Hypothalamus (tissue), 51 donors: ENCODE measurements around the gene CHN2.

Experiments used
- DNase-seq, 51 donors: peaks; one replicate each; lab custom pipeline; 2025; lab: John Stamatoyannopoulos, UW

The CHN2 gene

DNA sequence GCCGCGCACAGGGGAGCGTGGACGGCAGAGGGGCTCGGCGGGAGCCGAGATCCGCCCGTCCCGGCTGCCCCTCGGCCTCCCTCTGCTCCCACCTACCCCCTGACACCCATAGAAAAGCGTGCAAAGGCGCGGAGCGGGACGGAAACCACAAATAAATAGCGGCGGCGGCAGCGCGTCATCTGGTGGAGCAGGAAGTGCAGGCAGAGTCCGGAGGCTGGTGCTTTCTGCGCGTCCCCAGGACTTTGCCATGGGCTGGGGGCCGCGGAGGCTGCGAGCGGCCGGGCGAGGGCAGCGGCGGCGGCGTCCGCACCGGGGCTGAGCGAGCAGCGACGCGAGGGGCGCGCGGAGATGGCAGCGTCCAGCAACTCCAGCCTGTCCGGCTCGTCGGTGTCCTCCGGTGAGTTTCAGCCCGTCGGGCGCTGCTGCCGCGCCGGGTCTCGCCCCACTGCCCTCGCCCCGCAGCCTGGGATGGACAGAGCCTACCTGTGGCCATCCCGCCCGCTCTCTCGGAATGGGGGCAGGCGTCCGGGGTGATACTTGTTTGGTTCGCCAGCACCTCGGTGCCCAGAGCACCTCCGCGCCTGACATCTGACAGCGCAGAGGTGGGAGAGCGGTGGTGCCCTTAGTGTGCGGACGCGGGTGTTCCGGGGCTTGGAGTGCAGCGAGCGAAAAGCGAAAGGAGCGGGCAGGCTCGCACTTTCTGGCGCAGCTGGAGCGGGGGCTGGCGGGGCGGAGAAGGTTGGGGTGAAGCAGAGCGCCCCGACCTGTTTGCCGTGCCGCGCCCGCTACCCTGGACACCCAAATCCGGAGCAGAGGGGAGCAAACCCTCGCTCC, at the start of gene CHN2:
Gene CHN2, plus strand, starts transcription at position 182 of the 834 bp plus-strand sequence.
- DNase-seq = peak in 42 of 51 donors; percentile 6 to 75 (median 49)

GRCh38 chr7:29145553-29146056, 49.0 kb upstream of the CHN2 start:
- no peak for DNase-seq

GRCh38 chr7:29146057-29146706, 48.4 kb upstream of the CHN2 start, which contains the start of gene CPVL:
Gene CPVL (minus strand): TSS chr7:29146537. CDS start chr7:29121061, 25,476 bp downstream.
- DNase-seq = peak in 28 of 51 donors; percentile 2 to 42 (median 17)

DNA sequence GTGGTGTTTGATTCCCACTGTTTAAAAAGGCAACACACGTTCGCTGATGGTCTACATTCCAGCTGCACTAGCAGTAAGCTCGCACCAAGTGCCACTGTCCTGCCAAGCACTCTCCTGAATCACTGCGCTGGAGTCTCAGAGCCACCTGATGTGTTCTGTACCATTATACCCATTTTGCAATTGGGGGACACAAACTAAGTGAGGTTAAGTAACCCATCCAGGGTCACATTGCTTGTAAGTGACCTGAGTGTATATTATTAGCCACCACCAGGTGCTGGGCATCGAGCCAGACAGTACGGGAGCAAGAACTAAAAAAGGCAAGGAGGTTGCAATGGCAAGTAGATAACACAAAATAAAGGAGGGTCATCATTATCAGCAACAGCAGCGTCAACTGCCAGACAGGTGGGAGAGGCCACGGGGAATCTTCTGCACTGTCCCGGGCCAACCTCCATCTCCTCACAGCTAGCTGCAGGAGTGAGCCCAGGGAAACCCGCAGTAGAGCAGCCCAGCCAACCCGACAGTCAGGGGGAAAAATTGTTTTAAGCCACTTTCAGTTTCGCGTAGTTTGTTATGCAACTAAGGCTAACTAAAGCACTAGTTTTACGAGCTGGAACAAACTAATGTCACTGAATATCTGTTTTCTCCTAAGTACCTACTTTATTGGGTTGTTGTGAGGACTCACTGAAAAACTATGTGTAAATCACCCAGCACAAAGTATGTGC, 47.5 kb upstream of the CHN2 start:
- DNase-seq = no peak

- DNase-seq = no peak
Observed at GRCh38 chr7:29147821-29148220, 46.8 kb upstream of the CHN2 start.

- DNase-seq = no peak
Observed at GRCh38 chr7:29149036-29149435, 45.5 kb upstream of the CHN2 start.

- DNase-seq = no peak
Observed at GRCh38 chr7:29150856-29151255, 43.7 kb upstream of the CHN2 start.

DNA sequence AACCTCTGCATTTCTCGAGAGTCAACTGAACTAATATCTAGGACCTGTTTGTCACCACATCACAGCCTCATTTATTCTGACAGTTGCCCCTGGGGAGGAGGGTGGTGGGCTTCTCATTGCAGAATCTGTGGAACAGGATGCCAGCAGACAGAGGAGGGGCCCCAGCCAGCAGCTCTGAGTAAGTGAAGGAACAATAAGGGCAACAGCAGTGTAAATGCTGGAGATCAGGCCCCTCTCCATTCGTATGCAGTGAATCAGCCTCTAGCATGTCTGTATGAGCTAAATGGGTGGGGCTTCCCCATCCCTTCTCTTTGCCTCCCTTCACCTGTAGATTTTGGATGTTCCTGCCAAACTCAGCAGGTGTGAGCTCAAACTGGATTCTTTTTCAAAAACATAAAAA, 40.5 kb upstream of the CHN2 start:
- DNase-seq = no peak

- peak in 1 of 51 donors; percentile 56 for DNase-seq
Observed at GRCh38 chr7:29156907-29157452, 37.6 kb upstream of the CHN2 start.

DNA sequence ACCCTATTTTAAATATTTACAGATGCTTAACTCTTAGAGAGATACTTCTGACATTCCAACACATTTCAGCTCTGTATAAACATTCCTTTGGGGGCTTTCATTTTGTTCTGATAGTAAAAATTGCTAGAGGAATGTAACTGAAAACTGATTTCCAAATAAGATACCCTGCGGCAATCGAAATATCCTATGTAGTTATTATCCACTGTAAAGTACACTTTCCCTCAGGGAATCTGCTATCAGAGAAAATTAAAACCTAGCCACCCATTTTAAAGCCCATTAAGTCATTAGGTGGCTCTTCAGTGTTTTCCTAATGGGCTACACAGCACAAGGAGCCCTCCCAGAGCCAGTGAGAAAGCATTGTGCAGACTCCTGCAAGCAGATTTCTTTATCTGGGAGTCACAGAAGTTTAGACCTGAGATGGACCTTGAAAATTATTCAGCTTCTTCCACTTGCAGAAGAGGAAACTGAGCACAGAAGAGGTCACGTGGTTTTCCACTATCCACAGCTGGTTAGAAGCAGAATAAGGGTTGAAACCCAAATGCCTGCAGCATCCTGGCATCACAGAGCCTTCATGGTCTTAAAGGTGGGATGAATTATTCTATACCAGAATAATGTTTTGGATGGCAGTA, 35.7 kb upstream of the CHN2 start:
- no peak for DNase-seq

GRCh38 chr7:29160080-29160479, 34.5 kb upstream of the CHN2 start:
- no peak for DNase-seq

DNA sequence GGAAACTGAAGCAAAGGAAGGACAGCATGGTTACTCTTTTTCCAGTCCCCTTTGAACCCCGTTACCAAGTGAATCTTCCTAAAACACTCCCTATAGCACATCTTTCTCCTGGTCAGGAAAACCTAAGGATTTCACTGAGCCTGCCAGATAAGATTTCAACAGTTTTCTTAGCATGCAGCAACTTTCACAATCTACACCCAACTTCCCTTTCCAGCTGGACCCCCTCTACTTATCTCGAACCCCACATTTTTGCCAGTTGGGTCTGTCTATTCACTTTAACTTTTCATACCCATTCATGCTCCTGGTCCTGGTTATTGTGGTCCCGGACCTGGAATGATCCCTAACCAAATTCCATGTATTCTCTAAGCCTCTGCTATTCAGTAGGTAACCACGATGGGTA, 33.3 kb upstream of the CHN2 start:
- DNase-seq = no peak

- DNase-seq = no peak
Observed at GRCh38 chr7:29162577-29162976, 32.0 kb upstream of the CHN2 start.

DNA sequence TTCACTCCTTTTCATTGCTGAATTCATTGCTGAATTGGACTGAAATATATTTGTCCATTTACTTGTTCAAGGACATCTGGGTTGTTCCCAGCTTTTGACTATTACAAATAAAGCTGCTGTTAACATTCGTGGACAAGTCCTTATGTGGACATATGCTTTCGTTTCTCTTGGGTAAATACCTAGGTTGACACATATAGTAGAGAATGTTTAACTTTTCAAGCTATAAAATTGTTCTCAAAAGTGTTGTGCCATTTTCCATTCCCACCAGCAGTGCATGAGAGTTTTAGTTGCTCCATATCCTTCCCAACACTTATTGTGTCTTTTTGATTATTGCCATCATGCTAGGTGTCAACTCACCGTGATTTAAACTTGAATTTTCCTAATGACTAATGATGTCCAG, 30.7 kb upstream of the CHN2 start:
- DNase-seq = no peak

DNA sequence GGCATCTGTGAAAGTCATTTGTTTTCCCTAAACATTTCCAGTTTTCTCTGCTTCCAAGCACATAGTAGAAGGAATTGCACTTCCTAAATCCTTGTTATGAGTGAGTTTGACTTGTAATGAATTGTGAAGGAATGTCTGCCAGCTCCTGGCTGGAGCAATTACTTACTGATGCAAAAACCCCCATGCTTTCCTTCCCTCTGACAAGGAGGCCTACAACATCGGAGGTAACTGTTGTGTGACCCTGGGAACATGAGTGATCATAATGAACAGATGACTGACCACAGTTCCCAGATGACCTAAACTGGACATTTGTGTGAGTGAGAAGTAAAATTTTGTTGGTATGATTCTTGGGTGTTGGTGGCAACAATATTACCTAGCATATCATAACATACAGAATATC, 26.9 kb upstream of the CHN2 start:
- no peak for DNase-seq

DNA sequence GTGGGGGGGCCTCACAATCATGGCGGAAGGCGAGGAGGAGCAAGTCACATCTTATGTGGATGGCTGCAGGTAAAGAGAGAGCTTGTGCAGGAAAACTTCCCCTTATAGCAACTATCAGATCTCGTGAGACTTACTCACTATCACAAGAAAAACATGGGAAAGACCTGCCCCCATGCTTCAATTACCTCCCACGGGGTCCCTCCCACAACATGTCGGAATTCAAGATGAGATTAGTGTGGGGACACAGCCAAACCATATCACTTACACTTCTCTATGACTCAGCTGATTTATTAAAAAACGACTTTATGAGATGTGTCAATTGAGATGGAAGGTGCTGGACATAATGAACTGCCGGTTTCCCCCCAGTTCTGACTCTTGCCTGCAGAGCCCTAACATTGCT, 23.8 kb upstream of the CHN2 start:
- DNase-seq = no peak

GRCh38 chr7:29173458-29173857, 21.1 kb upstream of the CHN2 start:
- no peak for DNase-seq

DNA sequence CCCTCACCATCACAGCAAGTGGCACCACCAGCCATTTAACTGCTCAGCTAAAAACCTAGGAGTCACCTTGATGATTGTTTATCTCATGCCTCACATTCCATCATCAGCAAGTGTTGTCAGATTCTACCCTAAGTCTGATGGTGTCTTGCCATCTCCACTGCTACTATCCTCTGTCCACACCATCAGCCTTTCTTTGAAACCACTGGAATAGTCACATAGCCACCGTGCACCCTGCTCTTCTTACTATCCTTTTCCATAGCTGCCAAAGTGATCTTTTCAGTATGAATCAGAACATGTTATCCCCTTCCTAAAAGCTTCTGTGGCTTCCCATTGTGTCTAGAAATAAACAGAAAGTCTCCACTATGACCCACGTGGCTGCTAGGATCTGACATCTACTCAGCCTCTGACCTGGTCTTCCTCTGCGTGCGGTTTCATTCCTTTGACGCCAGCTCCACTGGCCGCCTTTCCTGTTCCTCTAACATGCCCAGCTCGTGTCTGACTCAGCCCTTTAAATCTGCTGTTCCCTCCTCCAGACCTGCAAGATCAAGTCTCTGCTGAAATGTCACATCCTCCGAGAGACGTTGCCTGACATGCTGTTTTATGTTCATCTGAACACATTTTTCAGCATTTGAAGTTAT, 16.5 kb upstream of the CHN2 start:
- peak in 26 of 51 donors; percentile 4 to 54 (median 28) for DNase-seq

DNA sequence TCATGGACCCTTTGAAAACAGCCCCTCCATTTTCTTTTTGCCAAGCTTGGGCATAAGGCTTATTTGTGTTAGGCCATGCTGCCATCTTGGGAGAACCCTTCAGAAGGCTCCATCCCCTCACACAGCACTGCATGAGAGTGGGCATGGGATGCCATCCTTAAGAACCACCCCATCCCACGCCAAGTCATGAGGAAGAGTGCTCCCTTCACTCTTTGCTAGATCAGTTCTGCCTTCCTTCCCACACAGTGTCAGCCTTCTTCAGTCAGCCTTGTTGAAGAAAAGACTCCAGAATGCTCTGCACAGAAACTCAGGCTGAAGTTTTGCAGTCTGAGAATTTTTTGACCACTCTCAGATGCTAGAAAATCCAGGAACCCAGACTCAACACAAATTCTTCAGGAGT, 15.5 kb upstream of the CHN2 start:
- no peak for DNase-seq

GRCh38 chr7:29184599-29184998, 10.0 kb upstream of the CHN2 start:
- DNase-seq = no peak
